HG03442 (cell line): ENCODE data around the gene ZDHHC14.

Experiments used
- ATAC-seq: cut with Tn5 transposase; IDR thresholded peaks from one replicate; pipeline ENCODE4 v1.9.1; 2021; ENCODE audit warnings: mild to moderate bottlenecking, moderate library complexity; ENCODE audit not compliant: unreplicated experiment

ZDHHC14 gene

DNA sequence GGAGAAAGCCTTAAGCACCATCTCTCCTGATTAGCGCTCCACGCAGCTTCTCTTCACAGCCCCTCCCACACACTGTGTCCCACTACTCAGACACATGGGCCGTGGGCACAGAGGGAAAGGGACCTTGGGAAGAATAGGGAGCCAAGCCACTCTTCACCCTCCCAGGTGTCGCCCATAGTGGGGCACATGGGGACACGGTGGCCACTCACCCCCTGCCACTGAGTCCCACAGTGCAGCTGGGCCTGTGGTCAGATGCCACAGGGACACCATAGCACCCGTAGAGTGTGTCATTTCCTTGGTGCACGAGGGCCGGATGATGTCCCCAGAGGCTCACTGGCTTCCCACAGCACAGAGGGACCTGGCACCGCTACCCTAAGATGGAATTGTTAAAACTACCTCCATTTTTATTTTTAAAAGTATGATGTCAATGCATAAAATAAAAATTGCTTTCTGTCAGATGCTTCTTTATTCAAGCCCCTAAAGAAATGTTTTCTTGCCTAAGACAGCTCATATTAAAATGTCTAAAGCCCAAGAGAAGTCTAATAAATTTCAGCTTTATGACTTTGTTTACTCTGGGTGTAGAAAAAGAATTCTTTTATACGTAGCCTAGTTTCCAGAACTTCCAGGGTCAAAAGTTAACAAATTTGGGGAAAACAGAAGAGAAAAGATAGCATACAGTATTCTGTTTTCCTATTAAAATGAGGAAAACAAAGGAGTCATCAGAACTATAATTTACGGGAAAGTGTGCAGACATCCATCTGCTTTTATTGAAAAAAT lies 251.0 kb downstream of the ZDHHC14 start:
- ATAC-seq: no peak

- no peak for ATAC-seq
These were observed 251.8 kb downstream of the ZDHHC14 start for GRCh38 chr6:157632821-157633220.

DNA sequence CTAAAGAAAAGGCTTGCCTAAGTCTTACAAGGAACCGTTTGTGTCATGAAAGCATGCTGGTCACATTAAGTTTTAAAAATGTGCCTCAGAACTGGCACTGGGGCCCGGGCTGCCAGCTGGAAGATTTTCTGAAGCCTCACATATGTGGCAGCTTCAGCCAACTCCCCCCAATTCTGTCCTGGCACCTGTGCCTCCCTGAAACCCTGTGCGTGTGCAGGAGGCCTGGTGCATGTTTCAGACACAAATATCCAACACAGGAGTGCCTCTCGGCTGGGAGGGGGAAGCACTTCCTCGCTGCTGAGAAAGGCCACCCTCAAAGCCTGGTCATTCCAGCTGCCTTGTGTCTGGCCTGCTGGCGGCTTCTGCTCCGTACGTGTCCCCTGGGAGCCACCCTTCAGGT lies 253.6 kb downstream of the ZDHHC14 start:
- no peak for ATAC-seq

DNA sequence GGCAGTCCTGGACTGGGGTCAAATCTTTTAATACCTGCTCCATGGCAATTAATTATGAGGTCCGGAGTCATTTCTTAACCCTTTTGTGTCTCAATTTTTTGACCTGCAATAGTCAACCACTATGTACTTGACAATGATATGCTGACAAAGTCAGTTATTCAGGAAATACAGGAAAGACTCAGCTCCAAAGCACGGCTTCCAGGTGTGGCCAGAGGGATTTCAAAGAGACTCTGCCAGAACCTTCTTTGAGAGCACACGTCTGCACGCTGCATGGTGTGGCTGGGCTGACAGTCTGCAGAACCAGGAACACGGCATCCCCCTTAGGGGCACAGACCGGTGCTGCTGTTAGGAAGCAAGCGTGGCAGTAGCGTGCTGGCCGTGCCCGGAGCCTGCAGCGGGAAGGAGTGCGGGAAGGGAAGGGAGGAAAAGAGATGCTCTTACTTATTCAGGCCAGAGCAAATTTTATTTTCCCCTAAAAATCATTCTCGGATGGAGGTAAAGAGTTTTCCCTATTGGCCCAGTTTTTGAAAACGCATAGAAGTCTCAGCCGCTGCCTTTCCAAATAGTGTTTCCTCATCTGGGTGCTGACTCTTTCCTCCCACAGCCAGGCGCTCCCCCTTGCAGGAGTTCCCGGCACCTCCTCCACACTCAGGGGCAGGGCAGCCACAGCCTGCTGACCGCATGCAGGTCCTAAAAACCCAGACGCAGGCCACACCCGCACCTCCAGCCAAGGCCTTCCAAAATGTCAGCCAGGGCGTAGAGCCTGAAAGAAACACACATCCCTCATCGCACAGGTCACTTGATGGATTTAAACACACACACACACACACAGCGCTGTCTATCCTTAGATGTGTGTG lies 254.6 kb downstream of the ZDHHC14 start:
- no peak for ATAC-seq

- no peak for ATAC-seq
These were observed 256.5 kb downstream of the ZDHHC14 start for GRCh38 chr6:157637516-157637915.

DNA sequence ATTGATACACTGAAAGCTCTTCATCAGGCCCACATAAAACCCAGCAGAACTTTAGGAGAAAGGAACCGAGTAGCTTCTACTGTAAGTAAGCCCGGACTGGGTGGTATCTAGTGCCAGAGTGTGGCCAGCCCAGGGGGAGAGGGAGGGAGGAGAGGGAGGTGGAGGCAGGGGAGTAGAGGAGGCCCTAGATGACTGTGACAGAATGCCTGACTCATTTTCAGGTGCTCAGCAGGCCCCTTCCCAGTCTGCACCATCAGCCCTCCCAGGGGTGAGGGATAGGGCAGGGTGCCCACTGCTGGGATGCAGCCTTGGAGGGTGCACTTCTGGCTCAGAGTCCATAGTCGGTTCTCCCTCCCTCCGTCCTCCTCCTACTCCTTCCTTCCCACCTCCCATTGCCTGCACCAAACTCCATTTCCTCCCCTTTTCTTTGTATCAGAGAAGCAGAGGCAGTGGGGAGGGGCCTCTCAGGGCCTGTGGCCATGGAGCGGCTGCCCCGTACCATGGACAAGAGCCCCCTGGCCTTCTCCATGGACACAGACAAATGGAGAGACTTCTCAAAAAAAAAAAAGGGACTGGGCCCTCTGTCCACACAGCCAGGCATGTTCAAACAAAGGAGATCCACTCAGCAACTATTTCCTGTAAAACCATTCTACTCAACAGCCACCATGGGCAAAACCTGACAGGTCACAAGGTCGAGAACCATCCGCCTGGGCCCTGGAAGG lies 257.1 kb downstream of the ZDHHC14 start:
- ATAC-seq: no peak

DNA sequence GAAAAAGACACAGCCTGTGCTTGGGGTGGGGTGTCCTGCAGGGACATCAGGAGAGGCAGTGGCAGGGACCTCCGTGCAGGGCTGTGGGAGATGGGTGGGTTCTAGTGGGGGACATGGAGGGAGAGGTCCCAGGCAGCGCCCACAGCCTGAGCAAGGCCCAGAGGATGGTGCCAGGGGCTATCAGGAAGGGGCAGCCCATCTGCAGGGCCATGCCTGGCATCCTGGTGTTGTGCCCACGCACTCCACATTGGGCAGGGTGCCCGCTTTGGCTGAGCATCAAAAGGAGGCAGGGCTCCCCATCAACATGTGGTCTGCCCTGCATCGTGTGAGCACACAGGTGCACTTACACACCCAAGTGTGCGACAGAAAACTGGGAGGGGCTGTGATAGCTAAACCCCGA lies 257.8 kb downstream of the ZDHHC14 start:
- no peak for ATAC-seq

DNA sequence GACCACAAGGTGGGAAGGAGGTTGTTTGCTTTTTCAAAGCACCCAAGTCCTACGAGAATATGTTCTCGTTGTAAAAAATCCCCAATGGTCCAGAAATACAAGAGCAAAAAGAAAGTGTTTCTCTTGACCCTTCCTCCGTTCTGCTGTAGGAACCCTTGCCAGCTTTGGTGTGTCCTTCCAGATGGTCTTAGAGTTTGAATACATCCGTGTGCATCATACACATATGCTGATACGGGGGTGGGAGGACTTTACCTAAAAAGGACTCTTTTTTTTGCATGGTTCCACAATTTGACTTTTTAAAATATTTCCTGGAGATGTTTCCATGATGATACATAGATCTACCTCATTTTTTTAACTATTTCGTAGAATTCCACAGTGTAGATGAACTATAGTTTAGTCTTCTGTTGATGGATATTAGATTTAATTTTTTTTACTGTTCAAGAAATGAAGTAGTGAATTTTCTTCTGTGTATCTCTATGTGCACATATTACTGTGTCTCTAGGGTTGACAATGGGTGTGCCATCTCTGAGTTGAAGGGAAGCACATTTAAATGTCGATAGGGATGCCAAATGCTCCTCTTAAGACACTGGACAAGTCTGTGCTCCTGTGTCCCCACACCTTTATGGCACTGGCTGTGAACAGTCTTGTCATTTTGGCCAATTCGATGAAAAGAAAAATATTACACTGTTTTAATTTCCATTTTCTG lies 259.9 kb downstream of the ZDHHC14 start:
- ATAC-seq: no peak

DNA sequence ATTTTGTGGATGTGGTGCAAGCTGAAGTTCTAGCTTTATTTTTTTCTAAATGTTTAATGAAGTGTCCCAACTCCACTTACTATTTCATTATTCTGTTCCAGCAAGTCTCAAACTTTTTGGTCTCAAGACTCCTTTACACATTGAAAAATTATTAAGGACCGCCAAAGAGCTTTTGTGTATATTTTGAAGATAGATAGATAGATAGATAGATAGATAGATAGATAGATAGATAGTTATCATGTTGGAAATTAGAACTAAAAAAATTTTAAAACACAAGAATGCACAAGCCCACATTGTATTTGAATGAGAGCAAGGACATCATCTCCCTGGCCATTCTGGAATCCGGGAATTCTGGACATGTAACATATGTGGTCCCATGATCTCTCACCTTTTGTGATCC lies 260.8 kb downstream of the ZDHHC14 start:
- ATAC-seq: no peak

- no peak for ATAC-seq
These were observed 261.7 kb downstream of the ZDHHC14 start for GRCh38 chr6:157642736-157643135.

GRCh38 chr6:157644043-157644810 lies 263.2 kb downstream of the ZDHHC14 start:
- no peak for ATAC-seq

DNA sequence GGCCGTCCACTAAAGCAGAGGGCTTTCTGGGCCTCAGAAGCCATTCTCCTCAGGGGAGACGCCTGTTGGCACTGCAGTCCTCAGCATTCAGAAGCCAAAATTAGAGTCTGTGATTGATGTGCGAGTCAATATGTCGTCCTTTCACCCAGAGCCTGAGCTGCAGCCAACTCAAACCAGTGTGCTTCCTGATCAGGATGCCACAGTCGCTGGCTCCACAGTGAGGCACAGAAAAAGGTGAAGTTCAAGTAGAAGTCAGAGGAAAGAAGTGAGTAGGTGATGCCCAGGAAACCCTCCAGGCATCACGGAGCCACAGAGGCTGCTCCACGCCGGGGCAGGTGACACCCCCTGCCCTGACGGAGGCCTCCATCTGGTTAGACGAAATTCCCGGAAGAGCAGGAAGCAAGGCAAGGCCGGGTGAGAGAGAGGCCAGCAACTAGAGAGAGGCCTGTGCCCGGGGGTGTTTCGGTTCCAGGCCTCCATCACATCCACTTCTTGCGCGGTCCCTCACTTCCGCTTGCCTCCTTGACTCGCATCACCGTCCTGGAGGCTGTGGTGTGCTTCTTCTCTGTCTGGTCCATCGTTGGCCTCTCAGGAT lies 264.3 kb downstream of the ZDHHC14 start:
- no peak for ATAC-seq

- ATAC-seq: no peak
These were observed 265.0 kb downstream of the ZDHHC14 start for GRCh38 chr6:157646012-157646411.

- ATAC-seq: no peak
These were observed 266.4 kb downstream of the ZDHHC14 start for GRCh38 chr6:157647261-157647915.

DNA sequence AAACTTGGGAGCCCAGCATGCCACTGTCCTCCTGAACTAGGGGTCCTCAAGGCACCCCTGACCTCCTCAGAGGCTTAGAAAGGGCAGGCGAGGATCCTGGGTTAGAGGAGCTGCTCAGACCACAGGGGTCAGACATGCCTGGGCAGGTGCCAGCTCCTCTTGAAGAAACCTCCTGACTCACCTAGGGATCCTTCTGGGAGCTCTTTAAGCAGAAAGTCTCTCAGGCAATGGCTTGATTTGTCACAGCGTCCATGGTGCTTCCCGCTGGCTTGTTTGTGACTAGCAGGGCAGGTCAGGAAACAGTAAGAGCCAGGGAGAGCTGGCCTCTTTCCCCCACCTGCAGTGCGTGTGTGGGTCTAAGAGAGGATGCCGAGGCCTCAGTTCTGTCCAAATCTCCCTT lies 267.6 kb downstream of the ZDHHC14 start:
- no peak for ATAC-seq

- no peak for ATAC-seq
These were observed 268.6 kb downstream of the ZDHHC14 start for GRCh38 chr6:157649311-157650260.

DNA sequence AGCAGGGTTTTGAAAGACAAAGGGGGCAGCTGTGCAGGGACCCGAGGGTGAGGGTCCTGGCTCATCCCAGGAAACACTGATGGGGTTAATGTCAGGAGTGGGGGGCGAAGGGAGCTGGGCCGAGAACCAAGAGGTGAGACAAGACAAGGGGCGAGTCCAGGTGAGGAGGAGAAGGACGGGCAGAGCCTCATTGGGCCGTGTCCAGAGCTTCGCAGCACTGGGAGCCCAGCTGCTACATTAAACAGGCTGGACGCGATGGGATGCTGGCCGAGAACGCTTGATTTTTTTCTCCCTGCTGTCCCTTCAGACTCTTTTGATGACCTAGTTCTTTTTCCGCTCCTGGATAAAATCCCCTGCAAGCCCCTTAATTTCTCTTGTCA lies 269.3 kb downstream of the ZDHHC14 start:
- no peak for ATAC-seq

DNA sequence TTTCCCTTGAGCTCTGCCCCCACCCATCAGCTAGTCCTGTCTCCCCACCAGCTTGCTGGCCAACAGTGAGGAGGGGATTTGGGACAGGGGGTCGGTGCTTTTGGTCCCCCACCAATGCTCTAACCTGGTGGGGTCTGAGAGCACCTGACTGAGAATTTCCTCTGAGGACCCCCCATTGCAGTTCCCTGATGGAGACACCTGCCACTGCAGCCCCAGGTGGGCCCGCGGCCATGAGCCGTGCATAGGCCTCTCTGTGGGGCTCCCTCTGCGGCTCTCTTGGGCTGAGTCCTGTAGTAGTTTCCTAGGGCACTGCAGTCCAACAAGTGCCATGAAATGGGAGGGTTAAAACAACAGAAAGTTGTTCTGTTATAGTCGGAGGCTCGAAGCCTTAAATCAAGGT lies 269.8 kb downstream of the ZDHHC14 start:
- ATAC-seq: no peak
